GM10248 (cell line): ENCODE data around the gene ZBTB20.

Source experiments
- CTCF ChIA-PET: fragments of 300-600 bp; sonication (Branson Sonifier 250); formaldehyde crosslinking; extraction: SDS; loops from one replicate; lab custom pipeline; 2021; ENCODE audit warnings: antibody characterized with exemption; lab: Yijun Ruan, JAX
- POLR2A ChIA-PET: fragments of 350-650 bp; sonication (Branson Sonifier 250); formaldehyde crosslinking; extraction: SDS; loops from one replicate; lab custom pipeline; 2020; ENCODE audit warnings: antibody characterized with exemption; lab: Yijun Ruan, JAX
- DNase-seq: peaks from one replicate; pipeline ENCODE4 v3.0.0; 2012; ENCODE audit errors: extremely low spot score
- TF ChIP-seq, protein P1 (sequence below): IDR thresholded peaks from 2 replicates; pipeline ENCODE4 v1.5.1; 2012; ENCODE audit warnings: mild to moderate bottlenecking, low read depth; ENCODE audit errors: extremely low read depth, missing control alignments, control extremely low read depth

Gene ZBTB20

DNA sequence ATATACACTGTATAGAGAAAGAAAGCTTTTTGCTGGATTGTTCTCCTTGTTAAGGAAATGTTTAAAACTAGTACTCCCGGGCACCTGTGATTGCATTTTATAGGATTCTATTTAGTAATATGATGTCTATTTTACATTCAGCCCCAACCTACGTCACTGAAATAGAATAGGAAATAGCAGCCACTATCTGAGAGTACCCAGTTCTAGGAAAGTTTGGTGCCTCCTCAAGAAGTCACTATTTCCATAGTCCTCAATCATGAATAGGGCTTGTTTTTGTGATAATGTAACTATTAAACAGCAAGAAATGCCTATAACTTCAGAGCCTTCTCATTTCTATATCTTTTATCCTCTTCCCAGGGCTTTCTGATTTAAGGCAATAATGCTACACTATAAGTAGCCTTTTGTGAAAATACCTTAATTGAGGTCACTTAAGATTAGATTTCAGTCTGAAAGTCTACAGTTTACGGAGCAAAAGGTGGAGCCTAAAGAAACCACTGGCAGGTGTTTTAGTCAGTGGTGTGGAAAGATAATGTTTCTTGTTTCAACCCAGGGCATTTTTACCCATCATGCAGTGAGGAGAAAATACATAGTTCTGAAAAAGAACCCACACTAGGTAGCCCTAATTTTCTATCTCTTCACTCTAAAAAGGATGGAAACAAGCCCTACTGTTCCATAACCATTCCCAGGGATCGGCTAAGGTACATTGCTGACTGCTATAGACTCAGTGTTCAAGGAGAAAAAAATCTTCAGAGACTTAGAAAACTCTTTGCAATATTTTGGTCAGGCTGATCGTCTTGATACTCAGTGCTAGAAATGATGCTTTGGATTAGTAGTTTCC, 814.5 kb downstream of the ZBTB20 start:
- ChIA-PET POLR2A (no interaction called here), CTCF (interaction anchor here (1.2 to 1.9 kb wide), 2 partner anchors 33 to 41 kb away, joined by 4 to 6 read pairs; no protein-coding TSS in a partner anchor)
- TF ChIP-seq, protein P1, sequence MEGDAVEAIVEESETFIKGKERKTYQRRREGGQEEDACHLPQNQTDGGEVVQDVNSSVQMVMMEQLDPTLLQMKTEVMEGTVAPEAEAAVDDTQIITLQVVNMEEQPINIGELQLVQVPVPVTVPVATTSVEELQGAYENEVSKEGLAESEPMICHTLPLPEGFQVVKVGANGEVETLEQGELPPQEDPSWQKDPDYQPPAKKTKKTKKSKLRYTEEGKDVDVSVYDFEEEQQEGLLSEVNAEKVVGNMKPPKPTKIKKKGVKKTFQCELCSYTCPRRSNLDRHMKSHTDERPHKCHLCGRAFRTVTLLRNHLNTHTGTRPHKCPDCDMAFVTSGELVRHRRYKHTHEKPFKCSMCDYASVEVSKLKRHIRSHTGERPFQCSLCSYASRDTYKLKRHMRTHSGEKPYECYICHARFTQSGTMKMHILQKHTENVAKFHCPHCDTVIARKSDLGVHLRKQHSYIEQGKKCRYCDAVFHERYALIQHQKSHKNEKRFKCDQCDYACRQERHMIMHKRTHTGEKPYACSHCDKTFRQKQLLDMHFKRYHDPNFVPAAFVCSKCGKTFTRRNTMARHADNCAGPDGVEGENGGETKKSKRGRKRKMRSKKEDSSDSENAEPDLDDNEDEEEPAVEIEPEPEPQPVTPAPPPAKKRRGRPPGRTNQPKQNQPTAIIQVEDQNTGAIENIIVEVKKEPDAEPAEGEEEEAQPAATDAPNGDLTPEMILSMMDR, result no peak

DNA sequence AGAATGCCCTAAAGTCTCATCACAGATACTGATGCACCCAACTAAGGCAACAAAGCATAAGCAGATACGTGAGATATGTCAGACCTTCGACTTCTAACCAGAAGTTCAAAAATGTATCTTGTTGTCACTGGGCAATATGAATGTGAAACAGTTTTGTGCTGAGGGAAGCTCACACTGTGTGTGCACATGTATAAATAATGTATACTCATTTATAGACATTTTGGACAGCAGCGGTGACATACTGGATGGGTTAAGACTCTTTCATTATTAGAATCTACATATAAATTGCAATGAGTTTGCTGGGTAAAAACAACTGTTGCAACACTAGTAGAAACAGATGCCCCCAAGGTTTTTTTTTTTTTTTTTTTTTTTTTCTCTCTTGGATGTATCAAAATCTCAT, 815.4 kb downstream of the ZBTB20 start:
- CTCF ChIA-PET, result no interaction called here
- TF ChIP-seq, protein P1, result no peak
- POLR2A ChIA-PET, result no interaction called here
- no peak for DNase-seq

More for the DNA sequence above, 814.5 kb downstream of the ZBTB20 start:
- no peak for DNase-seq

DNA sequence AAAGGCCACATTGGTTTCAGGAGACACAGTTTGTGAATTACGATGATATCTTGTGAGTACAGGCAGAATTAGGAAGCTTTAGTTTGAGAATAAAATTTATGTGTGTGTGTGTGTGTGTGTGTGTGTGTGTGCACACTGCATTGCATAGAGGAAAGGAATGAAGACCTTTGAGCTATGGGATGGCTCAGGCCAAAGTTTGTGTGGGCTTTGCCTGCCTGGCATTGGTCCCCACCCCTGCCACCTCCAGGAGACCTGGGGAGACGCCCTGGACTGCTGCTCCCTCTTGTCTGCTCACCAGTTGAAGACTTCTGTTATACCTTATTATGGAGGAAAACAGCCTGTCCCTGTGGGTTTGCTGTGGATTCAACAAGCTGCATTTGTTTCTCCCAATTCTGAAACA, 816.1 kb downstream of the ZBTB20 start:
- POLR2A ChIA-PET, result no interaction called here
- TF ChIP-seq, protein P1, result no peak

DNA sequence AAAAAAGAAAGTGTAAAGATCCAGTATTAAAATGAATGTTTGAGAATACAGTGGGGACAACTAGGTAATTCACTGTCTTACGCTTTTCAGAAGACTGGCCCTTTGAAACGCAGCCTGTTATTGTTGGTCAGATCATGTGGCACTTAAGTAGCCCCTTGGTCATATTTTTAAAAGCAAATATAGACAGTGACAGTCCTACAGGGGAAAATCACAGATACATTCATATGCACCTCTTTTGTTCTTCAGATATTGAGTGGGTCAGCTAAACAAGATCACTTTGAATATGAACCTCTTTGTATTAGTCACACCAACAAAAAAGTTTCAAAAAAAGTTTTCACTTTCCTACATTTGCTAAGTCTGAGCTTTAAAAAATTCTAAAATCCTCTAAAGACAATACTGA, 817.3 kb downstream of the ZBTB20 start:
- ChIA-PET POLR2A (no interaction called here), CTCF (interaction anchor here (1.1 kb wide), 2 partner anchors 34 to 39 kb away, joined by 3 read pairs; no protein-coding TSS in a partner anchor)
- TF ChIP-seq, protein P1, result no peak

More for the DNA sequence above, 816.1 kb downstream of the ZBTB20 start:
- no peak for DNase-seq
- CTCF ChIA-PET, result interaction anchor here (0.8 to 1.0 kb wide), 2 partner anchors 35 to 40 kb away, joined by 4 read pairs; no protein-coding TSS in a partner anchor

DNA sequence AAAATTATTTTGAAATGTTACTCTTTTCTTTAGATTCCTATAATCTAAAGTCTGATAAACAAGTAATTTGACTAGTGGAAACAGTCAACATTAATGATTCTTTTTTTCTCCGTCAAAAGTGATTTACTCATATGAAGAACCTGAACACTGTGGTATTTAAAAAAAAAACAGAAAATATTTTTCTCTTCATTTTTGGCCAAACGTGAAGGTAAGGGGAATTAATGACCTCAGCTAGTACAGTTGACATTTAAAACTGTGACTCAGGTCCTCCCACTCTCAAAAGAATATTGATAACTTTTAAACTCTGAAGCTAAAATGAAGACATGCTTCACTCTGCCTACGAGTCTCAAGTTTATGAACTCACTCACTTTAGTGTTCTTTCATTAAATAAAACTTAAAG, 818.7 kb downstream of the ZBTB20 start:
- TF ChIP-seq, protein P1, result no peak
- POLR2A ChIA-PET, result no interaction called here
- DNase-seq, result no peak
- CTCF ChIA-PET, result interaction anchor here (0.6 to 2.8 kb wide), 6 partner anchors 9 to 493 kb away, joined by 3 to 10 read pairs (median 3); no protein-coding TSS in a partner anchor

More for the DNA sequence above, 817.3 kb downstream of the ZBTB20 start:
- no peak for DNase-seq

DNA sequence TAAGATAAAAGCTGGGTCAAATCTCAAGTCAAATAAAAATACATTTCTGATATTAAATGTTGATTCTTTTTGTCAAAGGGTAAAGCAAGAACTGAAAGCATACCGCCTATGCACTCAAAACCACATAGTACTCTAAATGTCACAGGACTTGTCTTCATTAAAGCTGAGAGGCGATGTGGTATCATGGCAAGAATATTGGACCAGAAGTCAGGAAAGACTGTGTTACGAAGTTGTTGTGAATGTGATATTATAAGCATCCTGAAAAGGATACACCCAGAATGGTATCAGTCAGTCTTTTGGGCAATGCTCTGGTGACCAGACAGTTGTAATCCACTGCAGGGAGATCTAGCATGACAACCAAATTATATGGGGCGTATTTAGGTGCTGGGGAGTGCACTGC, 819.4 kb downstream of the ZBTB20 start:
- POLR2A ChIA-PET, result no interaction called here
- CTCF ChIA-PET, result interaction anchor here (0.8 to 2.8 kb wide), 7 partner anchors 9 to 91 kb away, joined by 3 to 10 read pairs (median 5); partner anchors contain the start of gene TIGIT
- DNase-seq, result no peak
- TF ChIP-seq, protein P1, result no peak
